Measurements from ENCODE around the gene KDM5B.
"Not testable (repeated sequence)": the region's sequence is repeated elsewhere in the genome, so short reads cannot be mapped to it uniquely, and the experiment has no call there.

The KDM5B gene

DNA sequence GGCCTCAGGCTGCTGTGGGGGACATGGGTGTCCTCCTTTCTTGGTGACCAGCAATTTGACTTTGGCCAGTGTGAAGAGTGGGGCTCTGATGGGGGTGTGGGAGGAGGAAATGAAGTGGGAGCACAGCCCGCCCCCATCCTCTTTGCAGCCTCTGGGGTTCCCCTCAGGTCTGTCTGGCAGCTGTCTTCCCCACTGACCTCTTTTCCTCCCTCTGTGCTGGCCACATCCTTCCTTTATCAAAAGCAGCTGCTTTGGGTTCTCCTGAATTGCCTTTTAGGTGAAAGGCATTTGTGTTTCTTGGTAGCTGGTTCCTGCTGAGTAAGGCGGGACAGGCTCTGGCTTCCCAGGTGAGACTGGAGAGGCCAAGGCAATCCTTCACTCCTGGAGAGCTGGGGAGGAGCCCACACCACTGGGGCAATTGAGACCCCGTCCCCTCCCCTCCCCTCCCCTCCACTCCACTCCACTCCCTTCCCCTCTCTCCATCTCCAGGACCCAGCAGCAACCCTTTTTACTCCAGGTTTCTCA lies 27.4 kb upstream of the KDM5B start:
- H3K36me3 ChIP-seq (ENCODE audit: insufficient read depth): no peaks in the 10 kb centered on the region
- H4K20me1 ChIP-seq (ENCODE audit: insufficient read depth): no peaks in the 10 kb centered on the region
- H3K27ac ChIP-seq: no peak overlapping the region
- no peak overlapping the region for H3K4me2 ChIP-seq
- H2AFZ ChIP-seq (ENCODE audit: low read depth): no peak overlapping the region
- H3K79me2 ChIP-seq (ENCODE audit: insufficient read depth, low read depth): no peaks in the 10 kb centered on the region
- H3K27me3 ChIP-seq (ENCODE audit: insufficient read depth, low read depth): no peaks in the 10 kb centered on the region
- TF ChIP-seq, protein P1, sequence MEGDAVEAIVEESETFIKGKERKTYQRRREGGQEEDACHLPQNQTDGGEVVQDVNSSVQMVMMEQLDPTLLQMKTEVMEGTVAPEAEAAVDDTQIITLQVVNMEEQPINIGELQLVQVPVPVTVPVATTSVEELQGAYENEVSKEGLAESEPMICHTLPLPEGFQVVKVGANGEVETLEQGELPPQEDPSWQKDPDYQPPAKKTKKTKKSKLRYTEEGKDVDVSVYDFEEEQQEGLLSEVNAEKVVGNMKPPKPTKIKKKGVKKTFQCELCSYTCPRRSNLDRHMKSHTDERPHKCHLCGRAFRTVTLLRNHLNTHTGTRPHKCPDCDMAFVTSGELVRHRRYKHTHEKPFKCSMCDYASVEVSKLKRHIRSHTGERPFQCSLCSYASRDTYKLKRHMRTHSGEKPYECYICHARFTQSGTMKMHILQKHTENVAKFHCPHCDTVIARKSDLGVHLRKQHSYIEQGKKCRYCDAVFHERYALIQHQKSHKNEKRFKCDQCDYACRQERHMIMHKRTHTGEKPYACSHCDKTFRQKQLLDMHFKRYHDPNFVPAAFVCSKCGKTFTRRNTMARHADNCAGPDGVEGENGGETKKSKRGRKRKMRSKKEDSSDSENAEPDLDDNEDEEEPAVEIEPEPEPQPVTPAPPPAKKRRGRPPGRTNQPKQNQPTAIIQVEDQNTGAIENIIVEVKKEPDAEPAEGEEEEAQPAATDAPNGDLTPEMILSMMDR (conservative IDR thresholded peaks at IDR 0.05; ENCODE audit: low read depth, low read length): no peak
- H3K4me1 ChIP-seq (ENCODE audit: low read depth, poor library complexity, severe bottlenecking): no peaks in the 10 kb centered on the region
- no peak overlapping the region for H3K4me3 ChIP-seq (IDR thresholded peaks at IDR 0.05; ENCODE audit: insufficient read depth, low read depth, low read length)
- no peak overlapping the region for H3K9ac ChIP-seq

DNA sequence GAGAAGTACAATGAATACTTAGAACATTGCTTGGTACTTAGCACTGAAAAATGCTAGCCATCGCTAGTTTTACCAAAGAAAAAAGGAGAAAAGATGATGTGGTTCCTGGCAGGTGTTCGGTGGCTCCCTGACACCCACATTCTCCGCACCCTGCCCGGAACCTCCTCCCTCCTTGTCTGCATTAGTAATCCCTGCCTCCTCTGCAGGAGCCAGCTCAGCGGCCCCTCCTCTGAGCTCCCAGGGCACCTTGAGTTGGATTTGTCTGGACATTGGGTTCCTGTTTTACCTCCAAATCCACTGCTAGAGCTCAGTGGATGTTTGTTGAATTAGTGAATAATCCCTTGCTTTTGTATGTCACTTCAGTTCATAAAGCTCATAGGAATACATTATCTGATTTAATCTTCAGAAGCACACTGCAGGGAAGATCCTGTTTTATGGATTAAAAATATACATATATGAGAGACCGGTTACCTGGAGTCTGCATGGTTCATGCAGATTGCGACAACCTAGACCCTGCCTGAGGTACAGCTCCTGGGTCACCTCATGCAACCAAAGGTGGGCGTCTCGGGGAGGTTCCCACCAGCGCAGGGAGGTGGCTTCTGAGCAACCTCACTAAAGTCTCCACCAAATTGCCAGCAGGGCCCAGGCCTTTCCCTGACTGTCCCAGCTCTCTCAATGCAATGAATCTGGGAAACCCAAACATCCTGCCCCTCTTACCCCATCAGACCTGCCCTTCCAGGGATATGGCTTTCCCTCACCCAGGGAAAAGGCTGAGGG lies 26.7 kb upstream of the KDM5B start:
- H2AFZ ChIP-seq (ENCODE audit: low read depth): no peak overlapping the region
- no peaks in the 10 kb centered on the region for H4K20me1 ChIP-seq (ENCODE audit: insufficient read depth)
- TF ChIP-seq, protein P1 (conservative IDR thresholded peaks at IDR 0.05; ENCODE audit: low read depth, low read length): no peak
- H3K36me3 ChIP-seq (ENCODE audit: insufficient read depth): no peaks in the 10 kb centered on the region
- no peak overlapping the region for H3K9ac ChIP-seq
- no peak overlapping the region for H3K4me3 ChIP-seq (IDR thresholded peaks at IDR 0.05; ENCODE audit: insufficient read depth, low read depth, low read length)
- no peak overlapping the region for H3K27ac ChIP-seq
- H3K79me2 ChIP-seq (ENCODE audit: insufficient read depth, low read depth): no peaks in the 10 kb centered on the region
- H3K27me3 ChIP-seq (ENCODE audit: insufficient read depth, low read depth): no peaks in the 10 kb centered on the region
- H3K4me1 ChIP-seq (ENCODE audit: low read depth, poor library complexity, severe bottlenecking): no peaks in the 10 kb centered on the region
- no peak overlapping the region for H3K4me2 ChIP-seq

DNA sequence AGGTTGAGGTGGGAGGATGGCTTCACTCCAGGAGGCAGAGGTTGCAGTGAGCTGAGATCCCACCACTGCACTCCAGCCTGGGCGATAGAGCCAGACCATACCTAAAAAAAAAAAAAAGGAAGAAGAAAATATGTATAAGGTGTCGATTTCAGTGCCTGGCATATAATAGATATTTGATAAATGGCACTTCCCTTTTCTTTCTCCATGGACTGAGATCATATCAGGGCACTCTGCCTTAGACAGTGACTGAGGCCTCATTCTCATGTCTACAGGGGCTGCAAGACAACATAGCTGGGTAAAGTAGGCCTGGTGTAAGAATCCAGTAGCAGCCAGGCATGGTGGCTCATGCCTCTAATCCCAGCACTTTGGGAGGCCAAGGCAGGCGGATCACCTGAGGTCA lies 23.7 kb upstream of the KDM5B start:
- TF ChIP-seq, protein P1 (conservative IDR thresholded peaks at IDR 0.05; ENCODE audit: low read depth, low read length): no peak
- H3K4me1 ChIP-seq (ENCODE audit: low read depth, poor library complexity, severe bottlenecking): no peaks in the 10 kb centered on the region
- no peaks in the 10 kb centered on the region for H3K36me3 ChIP-seq (ENCODE audit: insufficient read depth)
- no peak overlapping the region for H3K4me3 ChIP-seq (IDR thresholded peaks at IDR 0.05; ENCODE audit: insufficient read depth, low read depth, low read length)
- H4K20me1 ChIP-seq (ENCODE audit: insufficient read depth): no peaks in the 10 kb centered on the region
- no peak overlapping the region for H3K4me2 ChIP-seq
- no peak overlapping the region for H2AFZ ChIP-seq (ENCODE audit: low read depth)
- no peak overlapping the region for H3K27ac ChIP-seq
- no peak overlapping the region for H3K9ac ChIP-seq
- no peaks in the 10 kb centered on the region for H3K27me3 ChIP-seq (ENCODE audit: insufficient read depth, low read depth)
- H3K79me2 ChIP-seq (ENCODE audit: insufficient read depth, low read depth): no peaks in the 10 kb centered on the region

DNA sequence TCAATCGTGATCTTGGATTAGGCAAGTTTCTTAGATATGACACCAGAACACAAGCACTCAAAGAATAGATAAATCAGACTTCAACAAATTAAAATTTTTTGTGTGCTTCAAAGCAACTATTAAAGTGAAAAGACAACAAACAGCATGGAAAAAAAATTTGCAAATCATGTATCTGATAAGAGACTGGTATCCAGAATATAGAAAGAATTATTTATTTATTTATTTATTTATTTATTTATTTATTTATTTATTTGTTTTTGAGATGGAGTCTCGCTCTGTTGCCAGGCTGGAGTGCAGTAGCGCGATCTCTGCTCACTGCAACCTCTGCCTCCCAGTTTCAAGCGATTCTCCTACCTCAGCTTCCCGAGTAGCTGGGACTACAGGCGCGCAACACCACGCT lies 21.0 kb upstream of the KDM5B start:
- H4K20me1 ChIP-seq (ENCODE audit: insufficient read depth); H2AFZ ChIP-seq (ENCODE audit: low read depth); H3K4me3 ChIP-seq (IDR thresholded peaks at IDR 0.05; ENCODE audit: insufficient read depth, low read depth, low read length); H3K27ac ChIP-seq; H3K79me2 ChIP-seq (ENCODE audit: insufficient read depth, low read depth); H3K4me1 ChIP-seq (ENCODE audit: low read depth, poor library complexity, severe bottlenecking); H3K36me3 ChIP-seq (ENCODE audit: insufficient read depth); H3K9ac ChIP-seq; H3K4me2 ChIP-seq; H3K27me3 ChIP-seq (ENCODE audit: insufficient read depth, low read depth): not testable (repeated sequence)

DNA sequence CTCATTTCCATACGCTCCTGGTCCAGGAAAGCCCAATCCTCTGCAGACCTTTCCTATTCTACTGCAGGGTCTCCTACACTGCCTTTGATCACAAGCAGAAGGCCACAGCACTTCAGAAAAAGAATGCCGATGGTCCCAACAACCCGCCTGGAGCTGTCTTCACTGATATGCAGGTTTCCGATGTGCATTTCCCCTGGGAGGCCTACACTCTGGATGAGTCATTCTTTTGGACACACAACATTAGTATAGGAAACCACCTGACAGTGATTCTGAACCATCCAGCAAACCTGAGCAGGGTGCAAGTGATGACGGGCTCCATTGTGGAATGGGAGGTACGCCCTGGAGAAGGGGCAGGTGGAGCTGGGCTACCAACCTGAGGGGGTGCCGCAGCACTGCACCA lies 17.5 kb upstream of the KDM5B start:
- no peak overlapping the region for H2AFZ ChIP-seq (ENCODE audit: low read depth)
- no peak overlapping the region for H3K27ac ChIP-seq
- H3K4me3 ChIP-seq (IDR thresholded peaks at IDR 0.05; ENCODE audit: insufficient read depth, low read depth, low read length): no peak overlapping the region
- no peaks in the 10 kb centered on the region for H3K27me3 ChIP-seq (ENCODE audit: insufficient read depth, low read depth)
- no peaks in the 10 kb centered on the region for H3K4me1 ChIP-seq (ENCODE audit: low read depth, poor library complexity, severe bottlenecking)
- H3K4me2 ChIP-seq: no peak overlapping the region
- H3K79me2 ChIP-seq (ENCODE audit: insufficient read depth, low read depth): no peaks in the 10 kb centered on the region
- no peak overlapping the region for H3K9ac ChIP-seq
- no peaks in the 10 kb centered on the region for H4K20me1 ChIP-seq (ENCODE audit: insufficient read depth)
- H3K36me3 ChIP-seq (ENCODE audit: insufficient read depth): no peaks in the 10 kb centered on the region
- TF ChIP-seq, protein P1 (conservative IDR thresholded peaks at IDR 0.05; ENCODE audit: low read depth, low read length): no peak

All from KMS-11 (cell line).